ENCODE measurements around the gene DOK6.

Gene DOK6

DNA sequence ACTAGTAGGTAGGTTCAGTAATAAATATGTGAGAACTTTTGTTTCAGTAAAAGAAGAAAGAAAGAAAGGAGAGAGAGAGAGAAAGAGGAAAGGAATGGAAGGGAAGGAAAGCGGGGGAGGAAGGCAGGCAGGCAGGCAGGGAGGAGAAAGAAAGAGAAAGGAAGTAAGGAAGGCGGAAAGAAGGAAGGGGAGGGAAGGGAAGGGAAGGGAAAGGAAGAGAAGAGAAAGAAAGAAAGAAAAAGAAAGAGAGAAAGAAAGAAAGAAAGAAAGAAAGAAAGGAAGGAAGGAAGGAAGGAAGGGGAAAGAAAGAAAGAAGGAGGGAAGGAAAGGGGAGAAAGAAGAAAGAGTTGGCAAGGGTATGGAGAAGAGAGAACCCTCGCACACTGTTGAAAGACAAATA, 479.4 kb downstream of the DOK6 start:
- DNase-seq, result no peak

- DNase-seq, result peak; percentile 29
These were observed 482.4 kb downstream of the DOK6 start for GRCh38 chr18:69882965-69883668.

DNA sequence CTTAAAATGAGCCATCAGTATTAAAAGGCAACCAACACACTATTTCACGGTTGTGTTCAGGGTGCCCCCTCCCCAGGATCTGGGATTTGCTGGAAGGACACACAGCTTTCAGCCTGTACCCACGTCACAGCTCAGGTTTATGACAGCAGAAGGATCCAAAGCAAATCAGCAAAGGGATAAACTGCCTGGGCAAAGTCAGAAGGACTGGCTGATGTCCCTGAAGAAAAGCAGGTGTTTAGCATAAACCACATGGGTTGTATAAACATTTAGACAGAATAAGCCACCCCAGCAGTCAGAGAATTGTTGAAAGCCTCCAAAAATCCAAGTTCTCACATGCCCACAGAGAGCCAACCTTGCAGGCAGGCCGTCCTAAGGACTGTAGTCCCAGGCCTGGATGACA, 483.1 kb downstream of the DOK6 start:
- no peak for DNase-seq

DNA sequence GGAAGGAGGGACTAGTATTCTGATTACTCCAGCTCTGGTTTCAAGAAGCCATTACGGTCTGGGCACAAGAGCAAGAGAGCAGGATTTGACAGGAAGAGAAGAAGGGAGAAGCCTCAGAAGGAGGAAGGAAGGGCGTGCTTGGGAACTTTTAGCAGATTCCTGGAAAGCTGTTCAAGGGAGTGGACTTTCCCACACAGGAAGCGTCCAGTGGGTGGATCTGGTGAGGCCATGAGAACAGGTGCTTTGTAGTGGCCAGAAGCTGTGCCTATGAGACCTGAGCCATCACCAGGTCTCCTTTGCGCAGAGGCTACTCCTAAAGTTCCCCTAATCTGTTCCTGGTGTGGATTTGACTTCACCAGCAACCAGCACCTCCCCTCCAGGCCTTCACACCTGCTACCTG, 484.7 kb downstream of the DOK6 start:
- DNase-seq, result no peak

- peak; percentile 91 for DNase-seq
These were observed 485.3 kb downstream of the DOK6 start for GRCh38 chr18:69885841-69886531.

- DNase-seq, result no peak
These were observed 486.6 kb downstream of the DOK6 start for GRCh38 chr18:69887256-69887655.

- peak; percentile 83 for DNase-seq
These were observed 488.3 kb downstream of the DOK6 start for GRCh38 chr18:69889009-69889408.

DNA sequence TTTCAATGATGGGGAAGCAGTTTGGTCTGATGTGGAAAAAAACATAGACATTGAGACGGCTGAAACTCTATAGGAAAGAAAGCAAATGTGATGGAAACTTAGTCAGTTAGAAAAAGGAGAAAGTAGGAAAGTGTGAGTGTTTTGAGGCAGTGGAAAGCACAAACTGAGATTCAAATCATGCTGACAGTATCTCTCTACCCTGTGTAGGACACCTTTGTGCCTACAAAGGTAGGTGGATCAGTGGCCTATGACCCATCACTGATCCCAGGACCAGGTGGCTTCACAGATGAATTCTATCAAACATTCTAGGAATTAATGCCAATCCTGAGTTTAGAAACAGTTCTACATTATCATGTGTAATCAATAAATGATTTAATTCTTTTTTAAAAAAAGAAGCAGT, 489.9 kb downstream of the DOK6 start:
- peak; percentile 46 for DNase-seq

- no peak for DNase-seq
These were observed 493.8 kb downstream of the DOK6 start for GRCh38 chr18:69894467-69894866.

- peak; percentile 43 for DNase-seq
These were observed 494.7 kb downstream of the DOK6 start for GRCh38 chr18:69895066-69896047.

DNA sequence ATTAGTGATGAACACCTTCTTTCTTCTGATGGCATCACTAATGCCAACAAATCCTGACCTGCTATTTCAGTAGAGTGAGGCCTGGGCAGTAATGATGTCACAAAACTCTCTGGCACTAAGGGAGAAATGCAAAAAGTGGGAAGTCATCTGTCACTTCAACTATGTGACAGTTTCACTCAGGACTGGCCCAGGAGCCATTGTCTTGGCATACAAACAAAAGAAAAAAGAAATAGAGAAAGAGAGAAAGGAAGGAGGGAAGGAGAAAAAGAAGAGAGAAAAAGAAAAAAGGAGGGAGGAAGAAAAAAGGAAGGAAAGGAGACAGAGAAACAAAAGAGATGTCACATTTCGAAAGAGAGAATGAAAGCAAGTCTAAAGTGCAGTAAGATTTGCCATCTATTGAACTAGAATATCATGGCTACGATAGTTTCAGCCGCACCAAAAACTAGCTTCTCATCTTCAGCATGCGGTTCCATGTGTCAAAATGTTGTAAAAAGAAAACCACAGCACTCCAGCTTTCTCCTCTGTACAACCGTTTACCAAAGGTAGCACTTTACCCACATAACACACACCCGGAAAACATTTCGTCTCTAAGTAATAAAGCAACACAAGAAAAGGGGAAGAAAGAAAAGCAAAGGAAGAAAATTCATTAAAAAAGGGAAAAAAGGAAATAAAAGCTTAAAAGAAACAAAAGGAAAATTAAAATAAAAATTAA, 496.9 kb downstream of the DOK6 start:
- DNase-seq, result peak; percentile 86

DNA sequence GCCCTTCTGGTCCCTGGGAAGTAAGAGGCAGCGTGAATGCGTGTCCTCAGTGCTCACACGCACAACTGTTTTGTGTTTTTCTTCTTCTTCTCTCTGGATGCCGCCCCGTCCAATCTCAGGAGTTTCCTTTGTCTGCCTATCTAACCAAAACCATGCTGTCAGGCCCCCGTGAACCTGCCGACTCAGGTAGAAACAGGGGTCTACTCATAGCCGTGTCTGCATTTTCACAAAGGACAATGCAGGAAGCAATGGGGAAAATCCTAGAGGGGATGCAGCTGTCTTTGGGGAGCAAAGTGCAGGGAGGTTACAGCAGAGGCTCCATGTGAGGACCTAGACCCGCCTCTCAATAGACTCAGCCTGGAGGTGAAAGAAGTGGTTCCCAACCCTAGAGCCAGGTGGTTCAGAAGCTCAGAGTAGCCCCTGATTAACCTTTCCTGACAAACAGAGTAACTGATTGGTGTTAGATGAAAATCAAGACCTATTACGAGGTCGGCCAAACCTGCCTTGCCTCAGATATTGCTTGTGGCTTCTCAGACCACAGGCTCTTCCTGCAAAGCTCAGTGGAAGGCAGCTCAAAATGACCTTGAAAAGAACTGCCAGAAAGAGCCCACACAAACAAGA, 497.7 kb downstream of the DOK6 start:
- peak; percentile 76 for DNase-seq
